SH-SY5Y (cell line): ENCODE measurements around the gene SRRM3.

Experiments
- GATA2 ChIP-seq: IDR thresholded peaks from 2 replicates; pipeline ENCODE4 v1.6.1; 2011; ENCODE audit warnings: mild to moderate bottlenecking, low read depth, low read length
- GATA3 ChIP-seq: IDR thresholded peaks from 2 replicates; pipeline ENCODE4 v1.6.1; 2011; ENCODE audit warnings: low read depth, mild to moderate bottlenecking, low read length, moderate library complexity

DNA sequence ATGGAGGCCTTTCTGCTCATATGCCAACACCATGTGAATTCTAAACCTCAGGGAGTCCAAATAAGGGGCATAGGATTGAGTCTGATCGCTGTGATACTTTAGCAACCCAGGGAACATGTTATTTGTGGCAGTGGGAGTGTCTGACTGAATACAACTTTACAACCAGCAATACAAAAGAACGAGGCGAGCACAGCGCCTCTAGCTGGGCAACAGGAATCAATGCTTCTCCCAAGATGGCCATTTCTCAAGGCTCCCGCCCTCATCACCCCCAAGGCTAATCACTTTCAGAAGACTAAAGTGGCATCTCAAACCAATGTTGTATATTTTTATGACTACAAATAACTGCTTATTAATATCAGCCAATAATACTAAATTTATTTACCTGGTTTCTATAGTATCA lies 129.0 kb downstream of the SRRM3 start:
- no peak for TF ChIP-seq GATA2
- TF ChIP-seq GATA3: no peak
